ENCODE measurements around the gene KCNT1.

GRCh38 chr9:135827301-135827700 lies 125.3 kb downstream of the KCNT1 start:
- no peak for TF ChIP-seq POLR2A (IDR thresholded peaks at IDR 0.05)
- TF ChIP-seq, protein P1, sequence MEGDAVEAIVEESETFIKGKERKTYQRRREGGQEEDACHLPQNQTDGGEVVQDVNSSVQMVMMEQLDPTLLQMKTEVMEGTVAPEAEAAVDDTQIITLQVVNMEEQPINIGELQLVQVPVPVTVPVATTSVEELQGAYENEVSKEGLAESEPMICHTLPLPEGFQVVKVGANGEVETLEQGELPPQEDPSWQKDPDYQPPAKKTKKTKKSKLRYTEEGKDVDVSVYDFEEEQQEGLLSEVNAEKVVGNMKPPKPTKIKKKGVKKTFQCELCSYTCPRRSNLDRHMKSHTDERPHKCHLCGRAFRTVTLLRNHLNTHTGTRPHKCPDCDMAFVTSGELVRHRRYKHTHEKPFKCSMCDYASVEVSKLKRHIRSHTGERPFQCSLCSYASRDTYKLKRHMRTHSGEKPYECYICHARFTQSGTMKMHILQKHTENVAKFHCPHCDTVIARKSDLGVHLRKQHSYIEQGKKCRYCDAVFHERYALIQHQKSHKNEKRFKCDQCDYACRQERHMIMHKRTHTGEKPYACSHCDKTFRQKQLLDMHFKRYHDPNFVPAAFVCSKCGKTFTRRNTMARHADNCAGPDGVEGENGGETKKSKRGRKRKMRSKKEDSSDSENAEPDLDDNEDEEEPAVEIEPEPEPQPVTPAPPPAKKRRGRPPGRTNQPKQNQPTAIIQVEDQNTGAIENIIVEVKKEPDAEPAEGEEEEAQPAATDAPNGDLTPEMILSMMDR (IDR thresholded peaks at IDR 0.05), result no peak
- no peak for TF ChIP-seq POLR2AphosphoS5 (IDR thresholded peaks at IDR 0.05; ENCODE audit: insufficient read depth in 1 of 2, low read depth in 1 of 2)

Measured in vagina (tissue), 2 donors.